Measurements from ENCODE around the gene PLOD1.

- TF ChIP-seq CTCF (IDR thresholded peaks at IDR 0.05) = peak; percentile 82
- no peak for TF ChIP-seq ZFX (IDR thresholded peaks at IDR 0.05; ENCODE audit: borderline replicate concordance)
These were observed 66.9 kb downstream of the PLOD1 start for GRCh38 chr1:12001249-12001917.

Measured in 22Rv1 (cell line).